Measurements from ENCODE around the gene NUDT8. TPM values are rescaled to one million over a fixed set of nuclear protein-coding genes. Genes with fewer than 3 reads are reported as not detected.

NUDT8 gene
- 119 TPM for polyA plus RNA-seq (2012; ENCODE audit: insufficient read depth, insufficient read length)

GRCh38 chr11:67629386-67630227 lies at the start of gene NUDT8:
Gene NUDT8, minus strand, starts transcription at chr11:67629937. Its CDS starts 26 bp downstream, at chr11:67629911.
- DNase-seq (ENCODE audit: low read depth, low spot score): peak; percentile 89
- peak within 1 kb of the TSS; percentile 65 for H3K4me3 ChIP-seq (ENCODE audit: low read length)

- no peak for DNase-seq (ENCODE audit: low read depth, low spot score)
Observed at GRCh38 chr11:67675058-67675747, 45.5 kb upstream of the NUDT8 start.

GRCh38 chr11:67674442-67674871 lies 44.7 kb upstream of the NUDT8 start, which contains the start of gene ALDH3B2:
Gene ALDH3B2, minus strand, starts transcription at chr11:67674623. Its CDS starts 7,688 bp downstream, at chr11:67666935.
- no peak for DNase-seq (ENCODE audit: low read depth, low spot score)
- no peak within 1 kb of the TSS for H3K4me3 ChIP-seq (ENCODE audit: low read length)

More at GRCh38 chr11:67675058-67675747, 45.5 kb upstream of the NUDT8 start:
- H3K4me3 ChIP-seq (ENCODE audit: low read length): no peak overlapping the region

GRCh38 chr11:67673902-67674301 lies 44.2 kb upstream of the NUDT8 start:
- DNase-seq (ENCODE audit: low read depth, low spot score): no peak
- H3K4me3 ChIP-seq (ENCODE audit: low read length): no peak overlapping the region

- H3K4me3 ChIP-seq (ENCODE audit: low read length): no peak overlapping the region
- no peak for DNase-seq (ENCODE audit: low read depth, low spot score)
Observed at GRCh38 chr11:67673358-67673757, 43.6 kb upstream of the NUDT8 start.

- no peak for DNase-seq (ENCODE audit: low read depth, low spot score)
- no peak overlapping the region for H3K4me3 ChIP-seq (ENCODE audit: low read length)
Observed at GRCh38 chr11:67671211-67671520, 41.4 kb upstream of the NUDT8 start.

GRCh38 chr11:67670316-67671210 lies 40.8 kb upstream of the NUDT8 start:
- no peak overlapping the region for H3K4me3 ChIP-seq (ENCODE audit: low read length)
- no peak for DNase-seq (ENCODE audit: low read depth, low spot score)

GRCh38 chr11:67668192-67668551 lies 38.4 kb upstream of the NUDT8 start:
- no peak for DNase-seq (ENCODE audit: low read depth, low spot score)
- no peak overlapping the region for H3K4me3 ChIP-seq (ENCODE audit: low read length)

GRCh38 chr11:67667490-67668191 lies 37.9 kb upstream of the NUDT8 start:
- no peak overlapping the region for H3K4me3 ChIP-seq (ENCODE audit: low read length)
- peak; percentile 82 for DNase-seq (ENCODE audit: low read depth, low spot score)

- DNase-seq (ENCODE audit: low read depth, low spot score): no peak
- no peak overlapping the region for H3K4me3 ChIP-seq (ENCODE audit: low read length)
Observed at GRCh38 chr11:67666676-67667489, 37.1 kb upstream of the NUDT8 start.

- DNase-seq (ENCODE audit: low read depth, low spot score): no peak
- H3K4me3 ChIP-seq (ENCODE audit: low read length): no peak overlapping the region
Observed at GRCh38 chr11:67666303-67666645, 36.5 kb upstream of the NUDT8 start.

GRCh38 chr11:67665541-67666302 lies 36.0 kb upstream of the NUDT8 start:
- no peak for DNase-seq (ENCODE audit: low read depth, low spot score)
- H3K4me3 ChIP-seq (ENCODE audit: low read length): no peak overlapping the region

- DNase-seq (ENCODE audit: low read depth, low spot score): no peak
- no peak overlapping the region for H3K4me3 ChIP-seq (ENCODE audit: low read length)
Observed at GRCh38 chr11:67664696-67665540, 35.2 kb upstream of the NUDT8 start.

- no peak for DNase-seq (ENCODE audit: low read depth, low spot score)
- no peak overlapping the region for H3K4me3 ChIP-seq (ENCODE audit: low read length)
Observed at GRCh38 chr11:67664213-67664585, 34.5 kb upstream of the NUDT8 start.

GRCh38 chr11:67663532-67664212 lies 33.9 kb upstream of the NUDT8 start:
- no peak for DNase-seq (ENCODE audit: low read depth, low spot score)

GRCh38 chr11:67662835-67663531 lies 33.2 kb upstream of the NUDT8 start:
- no peak for DNase-seq (ENCODE audit: low read depth, low spot score)

More at GRCh38 chr11:67663532-67664212, 33.9 kb upstream of the NUDT8 start:
- H3K4me3 ChIP-seq (ENCODE audit: low read length): no peak overlapping the region

More at GRCh38 chr11:67662835-67663531, 33.2 kb upstream of the NUDT8 start:
- H3K4me3 ChIP-seq (ENCODE audit: low read length): no peak overlapping the region

Measured in Jurkat, Clone E6-1 (cell line).